K562 (cell line): ENCODE data around the gene NAP1L4. TPM values are rescaled to one million over a fixed set of nuclear protein-coding genes. Genes with fewer than 3 reads are reported as not detected.

Experiments
- CC2D1A ChIP-seq: fragments of 450-650 bp; IDR thresholded peaks from 2 replicates; pipeline ENCODE4 v1.6.1; 2017; ENCODE audit warnings: mild to moderate bottlenecking
- CCNT2 ChIP-seq: IDR thresholded peaks from 2 replicates; pipeline ENCODE4 v1.6.1; 2011; ENCODE audit warnings: borderline replicate concordance, low read depth, mild to moderate bottlenecking, moderate library complexity, mixed read lengths, low read length; ENCODE audit not compliant: insufficient read length; ENCODE audit errors: extremely low read depth
- CTBP1 ChIP-seq: fragments of 450-650 bp; IDR thresholded peaks from 2 replicates; pipeline ENCODE4 v1.6.1; 2016; ENCODE audit warnings: borderline replicate concordance
- DACH1 ChIP-seq: fragments of 450-650 bp; IDR thresholded peaks from 2 replicates; pipeline ENCODE4 v1.6.1; 2018; ENCODE audit not compliant: partially characterized antibody
- ETV1 ChIP-seq: fragments of 450-650 bp; conservative IDR thresholded peaks from 2 replicates; pipeline ENCODE4 v1.6.1; 2016; ENCODE audit warnings: missing genetic modification characterization, control low read depth, low read depth, missing compliant biosample characterization
- GABPB1 ChIP-seq: sonication (generic); formaldehyde crosslinking; IDR thresholded peaks from 2 replicates; pipeline ENCODE4 v1.8.0; 2022; ENCODE audit warnings: mild to moderate bottlenecking, missing genetic modification reagents
- GTF2A2 ChIP-seq: IDR thresholded peaks from 2 replicates; pipeline ENCODE4 v1.6.1; 2016; ENCODE audit warnings: mild to moderate bottlenecking, missing genetic modification characterization, missing compliant biosample characterization
- ID3 ChIP-seq, 2 experiments: fragments of 250-450 bp in 1 of 2; fragments of 450-650 bp in 1 of 2; sonication (Bioruptor Pico) in 1 of 2; IDR thresholded peaks; 2 replicates each; pipeline versions ENCODE4 v1.6.1 to v1.8.0; 2016 to 2021; ENCODE audit warnings: mild to moderate bottlenecking in 2 of 2, moderate library complexity in 2 of 2, missing compliant biosample characterization in 1 of 2, missing genetic modification characterization in 1 of 2
- KDM5B ChIP-seq: fragments of 200-600 bp; sonication (generic); IDR thresholded peaks from 2 replicates; pipeline ENCODE4 v1.6.1; 2012; ENCODE audit warnings: low read depth, mild to moderate bottlenecking, moderate library complexity, low read length, control low read depth, inconsistent platforms; ENCODE audit not compliant: insufficient replicate concordance
- KLF6 ChIP-seq: fragments of 250-450 bp; sonication (Bioruptor Pico); IDR thresholded peaks from 2 replicates; pipeline ENCODE4 v1.4.0; 2020; ENCODE audit warnings: mild to moderate bottlenecking, moderate library complexity, borderline replicate concordance
- NFIC ChIP-seq: fragments of 450-650 bp; IDR thresholded peaks from 2 replicates; pipeline ENCODE4 v1.6.1; 2017; ENCODE audit warnings: mild to moderate bottlenecking, inconsistent platforms
- PHF8 ChIP-seq: fragments of 200-600 bp; sonication (generic); IDR thresholded peaks from 2 replicates; pipeline ENCODE4 v1.6.1; 2012; ENCODE audit warnings: mixed run types, mild to moderate bottlenecking, inconsistent platforms, low read length, moderate library complexity, borderline replicate concordance
- PTTG1 ChIP-seq: fragments of 450-650 bp; IDR thresholded peaks from 2 replicates; pipeline ENCODE4 v1.6.1; 2016; ENCODE audit warnings: low read depth, mild to moderate bottlenecking, missing genetic modification characterization, missing compliant biosample characterization
- RBBP5 ChIP-seq: fragments of 200-600 bp; sonication (generic); IDR thresholded peaks from 2 replicates; pipeline ENCODE4 v1.6.1; 2012; ENCODE audit warnings: borderline replicate concordance, mild to moderate bottlenecking, low read length, control low read depth, inconsistent platforms; ENCODE audit not compliant: insufficient read depth, poor library complexity, severe bottlenecking
- SMARCE1 ChIP-seq: fragments of 450-650 bp; IDR thresholded peaks from 2 replicates; pipeline ENCODE4 v1.7.1; 2016; ENCODE audit warnings: mild to moderate bottlenecking
- SNIP1 ChIP-seq: fragments of 450-650 bp; IDR thresholded peaks from 2 replicates; pipeline ENCODE4 v1.7.1; 2017; ENCODE audit warnings: low read depth, mild to moderate bottlenecking
- SNRNP70 ChIP-seq: fragments of 200-400 bp; formaldehyde crosslinking; optimal IDR thresholded peaks from 2 replicates; pipeline ENCODE3; 2017; ENCODE audit warnings: low read depth, low read length
- TAF1 ChIP-seq: IDR thresholded peaks from 2 replicates; pipeline ENCODE4 v1.6.1; 2011; ENCODE audit warnings: mild to moderate bottlenecking, low read length, moderate library complexity; ENCODE audit not compliant: insufficient read depth, control insufficient read depth, severe bottlenecking; ENCODE audit errors: extremely low read depth
- TFAM ChIP-seq: fragments of 250-450 bp; sonication (Bioruptor Pico); conservative IDR thresholded peaks from 2 replicates; pipeline ENCODE4 v1.5.0; 2021; ENCODE audit warnings: mild to moderate bottlenecking, moderate library complexity
- TGIF2 ChIP-seq: sonication (generic); formaldehyde crosslinking; IDR thresholded peaks from 2 replicates; pipeline ENCODE4 v1.8.1; 2022; ENCODE audit warnings: mild to moderate bottlenecking, missing genetic modification reagents, moderate library complexity
- USF2 ChIP-seq: sonication (generic); formaldehyde crosslinking; IDR thresholded peaks from 2 replicates; pipeline ENCODE4 v1.5.0; 2020; ENCODE audit warnings: missing genetic modification reagents
- ZBED1 ChIP-seq: IDR thresholded peaks from 2 replicates; pipeline ENCODE4 v1.6.1; 2014
- ZBTB2 ChIP-seq: fragments of 450-650 bp; IDR thresholded peaks from 2 replicates; pipeline ENCODE4 v1.6.1; 2016; ENCODE audit warnings: antibody characterized with exemption
- ZFX ChIP-seq: sonication (generic); formaldehyde crosslinking; IDR thresholded peaks from 2 replicates; pipeline ENCODE4 v1.8.0; 2022; ENCODE audit warnings: mild to moderate bottlenecking, missing genetic modification reagents, moderate library complexity
- ZNF12 ChIP-seq: sonication (generic); formaldehyde crosslinking; IDR thresholded peaks from 2 replicates; pipeline ENCODE4 v1.4.0; 2020; ENCODE audit warnings: mild to moderate bottlenecking, missing genetic modification reagents
- polyA plus RNA-seq, 8 experiments: library from polyadenylated mRNA; depleted of rRNA in 4 of 8; stranded (reverse) in 5 of 8; unstranded in 3 of 8; fragments of >200 nt; fragmentation: Nextera tagmentation in 2 of 8; fragmentation: Illumina TruSeq in 1 of 8; extraction: Ambion mirVana in 2 of 8; extraction: Trizol in 1 of 8; gene quantifications; 2 replicates each; pipeline versions ENCODE4 v1.2.1 to v1.2.3, GENCODE V29; 2011 to 2014; ENCODE audit warnings: inconsistent platforms in 1 of 8, missing spikeins in 1 of 8
- total RNA-seq, 7 experiments: library from RNA; depleted of rRNA in 6 of 7; stranded (reverse); fragments of >200 nt in 6 of 7; fragmentation: Illumina TruSeq in 2 of 7; extraction: Trizol in 2 of 7; gene quantifications; 2 replicates each; pipeline versions ENCODE4 v1.2.1 to v1.2.3, GENCODE V29; 2011 to 2021; ENCODE audit warnings: low replicate concordance in 1 of 7

The NAP1L4 gene
- total and polyA plus RNA-seq, 9 of the 15 experiments (the other 6 are each of a cell fraction or from before 2014, with no cell fraction given): 34.1 to 237 (median 179) TPM

GRCh38 chr11:2928605-2929530 lies 63.3 kb downstream of the NAP1L4 start, which contains the start of gene PHLDA2 (continued):
- peak; percentile 64; the same call in 1 of the 2 replicates for TF ChIP-seq ZBTB2
- 0 out of 2 replicates have a peak, but pooled peaks have one; percentile 23 for TF ChIP-seq ZBED1
- TF ChIP-seq ETV1 (tag): 0 out of 2 replicates have a peak, but pooled peaks have one; percentile 15
- TF ChIP-seq GABPB1 (CRISPR knock-in tag): peak; percentile 69
- TF ChIP-seq SMARCE1: no peak
- no peak for TF ChIP-seq KLF6 (CRISPR knock-in tag)
- TF ChIP-seq PHF8: peak; percentile 73; the same call in 1 of the 2 replicates
- peak; percentile 85; the same call in 1 of the 2 replicates for TF ChIP-seq GTF2A2 (tag)
- TF ChIP-seq ZFX (CRISPR knock-in tag): 0 out of 2 replicates have a peak, but pooled peaks have one; percentile 1
- peak; percentile 57 for TF ChIP-seq RBBP5
- no peak for TF ChIP-seq USF2 (CRISPR knock-in tag)
- TF ChIP-seq CCNT2: no peak
- no peak for TF ChIP-seq PTTG1 (tag)
- TF ChIP-seq NFIC: peak; percentile 79
- TF ChIP-seq ID3 (CRISPR knock-in tag; IDR thresholded peaks at IDR 0.05): no peak
- 0 out of 2 replicates have a peak, but pooled peaks have one; percentile 14 for TF ChIP-seq ID3 (tag; IDR thresholded peaks at IDR 0.05)
- TF ChIP-seq SNRNP70: no peak
- peak; percentile 99 for TF ChIP-seq KDM5B
- TF ChIP-seq TAF1: peak; percentile 55
- 0 out of 2 replicates have a peak, but pooled peaks have one; percentile 27 for TF ChIP-seq ZNF12 (CRISPR knock-in tag)
- TF ChIP-seq CC2D1A: peak; percentile 37; the same call in 1 of the 2 replicates
- peak; percentile 34; the same call in 1 of the 2 replicates for TF ChIP-seq CTBP1
- no peak for TF ChIP-seq SNIP1
- no peak for TF ChIP-seq DACH1
- peak; percentile 62; the same call in 1 of the 2 replicates for TF ChIP-seq TGIF2 (CRISPR knock-in tag)
- TF ChIP-seq TFAM: no peak
